Suppressor macrophage treated with lipopolysaccharide for 1 hour (primary cell): ENCODE measurements around the gene C9orf57.
"Not testable (repeated sequence)": the region's sequence is repeated elsewhere in the genome, so short reads cannot be mapped to it uniquely, and the experiment has no call there.

Experiments
- DNase-seq, 3 donors: peaks; one replicate each; pipeline ENCODE4 v3.0.0-alpha.2; 2020 to 2022

C9orf57 gene, protein sequence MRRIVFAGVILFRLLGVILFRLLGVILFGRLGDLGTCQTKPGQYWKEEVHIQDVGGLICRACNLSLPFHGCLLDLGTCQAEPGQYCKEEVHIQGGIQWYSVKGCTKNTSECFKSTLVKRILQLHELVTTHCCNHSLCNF

DNA sequence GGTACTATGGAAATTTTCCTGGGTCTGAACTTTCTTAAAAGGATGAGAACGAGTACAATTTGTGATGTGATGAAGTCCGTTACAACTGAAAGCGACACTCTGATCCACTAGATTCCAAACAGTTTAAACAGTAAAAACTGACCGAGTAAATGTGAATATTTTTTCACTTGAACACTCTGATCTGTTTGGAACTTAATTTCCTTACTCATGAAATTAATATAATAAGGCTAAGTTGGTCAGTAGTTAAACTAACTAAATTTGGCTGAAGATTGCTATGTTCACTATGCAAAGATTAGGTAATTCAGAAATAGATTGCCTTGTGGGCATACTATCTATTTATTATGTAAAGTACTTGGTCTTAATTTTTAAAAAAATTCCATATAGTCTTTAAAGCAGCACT, at the start of gene C9orf57:
Gene C9orf57 (minus strand): TSS at position 101 of the 400 bp plus-strand sequence. CDS start 1,282 bp downstream, outside the sequence.
- no peak for DNase-seq

DNA sequence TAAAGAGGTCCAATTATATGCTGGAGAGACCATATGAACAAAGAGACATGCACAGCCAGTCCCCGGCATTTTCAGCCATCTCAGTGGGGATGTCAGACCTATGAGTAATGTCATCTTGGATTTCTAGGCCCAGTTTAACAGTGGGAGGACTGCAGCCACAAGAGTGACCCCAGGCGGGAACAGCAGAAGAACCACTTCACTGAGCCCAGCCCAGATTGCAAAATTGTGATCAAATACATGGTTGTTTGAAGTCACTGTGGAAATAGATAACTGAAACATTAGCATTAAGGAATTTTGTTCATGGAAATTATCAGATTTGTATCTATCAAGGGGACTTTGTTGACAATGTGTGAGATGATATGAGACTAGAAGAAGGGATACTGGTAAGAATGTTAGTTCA, 42.1 kb upstream of the C9orf57 start:
- DNase-seq = no peak

DNA sequence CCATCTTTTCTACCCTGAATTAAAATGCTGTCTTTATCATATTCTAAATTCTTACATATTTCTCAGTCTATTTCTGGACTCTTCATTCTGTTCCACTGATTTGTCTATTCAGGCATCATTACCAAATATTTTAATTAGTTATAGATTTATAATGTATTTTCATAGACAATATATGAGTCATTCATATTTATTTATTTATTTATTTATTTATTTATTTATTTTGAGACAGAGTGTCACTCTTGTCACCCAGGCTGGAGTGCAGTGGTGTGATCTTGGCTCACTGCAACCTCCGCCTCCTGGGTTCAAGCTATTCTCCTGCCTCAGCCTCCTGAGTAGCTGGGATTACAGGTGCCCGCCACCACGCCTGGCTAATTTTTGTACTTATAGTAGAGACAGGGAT, 35.1 kb upstream of the C9orf57 start:
- not testable (repeated sequence) for DNase-seq

DNA sequence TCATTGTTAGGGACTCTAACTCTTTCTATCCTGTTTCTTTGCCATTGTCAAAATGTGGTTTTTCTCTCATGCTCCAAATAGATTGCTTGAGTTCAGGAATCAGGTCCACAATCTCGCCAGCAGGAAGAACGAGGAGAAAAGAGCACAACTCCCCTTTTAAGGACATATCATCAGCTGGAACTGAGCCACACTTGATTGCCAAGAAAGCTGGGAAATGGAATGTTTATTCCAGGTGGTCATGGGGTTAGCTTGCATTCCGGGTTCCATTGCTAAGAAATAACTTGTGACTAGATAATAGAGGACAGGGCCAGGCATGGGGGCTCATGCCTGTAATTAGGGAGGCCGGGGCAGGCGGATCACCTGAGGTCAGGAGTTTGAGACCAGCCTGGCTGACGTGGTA, 32.4 kb upstream of the C9orf57 start:
- no peak for DNase-seq

DNA sequence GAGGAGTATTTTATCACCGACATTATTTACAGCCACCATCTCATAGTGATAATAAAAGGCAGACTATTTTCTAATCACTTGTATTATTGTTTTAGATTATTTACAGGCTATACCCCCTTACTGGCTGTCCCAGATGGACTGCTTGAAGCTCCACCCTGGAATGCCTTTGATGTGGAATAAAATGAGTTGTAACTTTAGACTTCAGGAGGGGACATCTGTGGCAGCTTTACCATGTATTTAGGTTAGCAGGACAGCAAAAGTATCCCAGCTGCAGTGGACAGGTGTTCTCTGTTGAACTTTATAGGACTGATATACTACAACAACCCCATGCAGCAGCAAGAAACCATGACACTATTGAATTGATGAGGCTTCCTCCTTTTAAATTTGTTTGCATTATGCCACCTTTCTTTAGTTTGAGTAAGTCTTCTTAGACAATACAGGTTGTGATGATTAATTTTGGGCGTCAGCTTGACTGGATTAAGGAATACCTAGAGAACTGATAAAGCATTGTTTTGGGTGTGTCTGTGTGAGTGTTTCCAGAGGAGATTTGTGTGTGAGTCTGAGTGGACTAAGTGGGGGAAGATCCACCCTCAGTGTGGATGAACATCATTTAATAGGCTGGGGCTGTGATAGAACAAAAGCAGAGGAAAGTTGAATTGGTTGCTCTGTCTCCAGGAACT, 29.2 kb upstream of the C9orf57 start:
- DNase-seq = no peak

DNA sequence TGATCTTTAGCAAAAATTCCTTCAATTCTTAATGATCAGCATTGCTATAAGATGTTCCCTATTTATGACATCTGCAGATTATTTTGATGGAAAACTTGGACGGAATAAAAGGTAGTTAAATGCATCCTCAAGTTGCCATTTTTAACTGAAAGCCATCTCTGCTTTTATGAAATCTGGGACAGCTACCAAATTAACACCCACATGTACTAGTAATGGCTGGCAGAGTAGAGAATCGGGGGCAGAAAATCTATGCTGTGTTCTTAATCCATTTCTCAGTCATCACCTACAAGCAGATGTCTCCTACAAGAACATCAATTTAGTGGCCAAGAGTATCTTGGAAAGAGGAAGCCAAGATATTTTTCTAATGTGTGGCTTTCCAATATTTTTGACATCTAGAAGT, 22.1 kb upstream of the C9orf57 start:
- no peak for DNase-seq

DNA sequence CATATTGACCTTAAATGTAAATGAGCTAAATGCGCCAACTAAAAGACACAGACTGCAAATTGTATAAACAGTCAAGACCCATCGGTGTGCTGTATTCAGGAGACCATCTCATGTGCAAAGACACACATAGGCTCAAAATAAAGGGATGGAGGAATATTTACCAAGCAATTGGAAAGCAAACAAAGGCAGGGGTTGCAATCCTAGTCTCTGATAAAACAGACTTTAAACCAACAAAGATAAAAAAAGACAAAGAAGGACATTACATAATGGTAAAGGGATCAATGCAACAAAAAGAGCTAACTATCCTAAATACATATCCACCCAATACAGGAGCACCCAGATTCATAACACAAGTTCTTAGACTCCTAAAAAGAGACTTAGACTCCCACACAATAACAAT, 14.3 kb upstream of the C9orf57 start:
- not testable (repeated sequence) for DNase-seq

DNA sequence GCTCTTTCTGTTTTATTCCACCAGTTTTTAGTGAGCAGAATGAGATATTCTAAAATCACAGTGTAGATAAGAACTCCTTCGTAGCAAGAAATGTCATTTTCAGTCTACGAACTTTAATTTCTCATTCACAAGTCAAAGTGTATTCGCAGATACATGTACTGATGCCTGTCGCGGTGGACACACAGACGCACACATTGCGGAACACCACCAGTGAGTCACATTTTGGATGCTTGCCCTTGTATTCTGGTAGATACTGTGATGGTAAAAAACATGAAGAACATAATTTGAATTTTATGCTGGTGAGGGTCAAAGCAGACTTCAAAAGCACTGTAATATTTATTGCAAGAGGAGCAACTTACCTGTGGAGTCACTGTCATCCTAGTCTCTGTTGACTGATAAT, 4.7 kb upstream of the C9orf57 start:
- no peak for DNase-seq

DNA sequence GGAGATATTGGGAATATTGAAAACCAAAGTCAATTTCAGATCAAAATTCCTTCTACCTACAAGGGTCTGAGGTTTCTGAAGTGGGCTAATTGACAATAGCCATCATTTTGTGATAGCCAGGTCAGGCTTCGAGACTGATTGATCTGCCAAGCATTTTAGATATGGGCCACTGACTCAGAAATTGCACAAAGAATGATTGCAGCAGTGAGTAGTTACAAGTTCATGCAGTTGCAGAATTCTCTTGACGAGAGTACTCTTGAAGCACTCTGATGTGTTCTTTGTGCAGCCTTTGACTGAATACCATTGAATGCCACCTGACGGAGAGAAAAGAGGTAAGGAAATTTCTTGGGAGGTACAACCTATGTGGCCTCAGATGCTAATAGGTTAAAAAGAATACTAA, 8.3 kb downstream of the C9orf57 start:
- DNase-seq = no peak

DNA sequence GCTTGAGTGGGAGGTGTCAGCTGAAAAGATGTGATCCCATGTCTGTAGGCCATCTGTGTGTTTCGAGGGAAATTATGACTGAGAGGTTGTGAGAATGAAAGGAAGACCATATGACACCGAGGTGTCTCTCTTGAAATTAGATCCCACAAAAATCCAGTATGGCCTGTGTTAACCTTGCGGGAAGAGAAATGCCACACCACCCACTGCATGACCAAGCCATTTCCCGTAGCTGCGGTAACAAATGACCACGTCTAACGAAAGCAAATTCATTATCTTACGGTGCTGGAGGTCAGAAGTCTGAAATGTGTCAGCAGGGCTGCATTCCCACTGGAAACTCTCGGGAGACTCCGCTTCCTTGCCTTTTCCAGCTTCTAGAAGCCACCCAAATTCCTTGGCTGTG, 11.6 kb downstream of the C9orf57 start:
- DNase-seq = no peak

DNA sequence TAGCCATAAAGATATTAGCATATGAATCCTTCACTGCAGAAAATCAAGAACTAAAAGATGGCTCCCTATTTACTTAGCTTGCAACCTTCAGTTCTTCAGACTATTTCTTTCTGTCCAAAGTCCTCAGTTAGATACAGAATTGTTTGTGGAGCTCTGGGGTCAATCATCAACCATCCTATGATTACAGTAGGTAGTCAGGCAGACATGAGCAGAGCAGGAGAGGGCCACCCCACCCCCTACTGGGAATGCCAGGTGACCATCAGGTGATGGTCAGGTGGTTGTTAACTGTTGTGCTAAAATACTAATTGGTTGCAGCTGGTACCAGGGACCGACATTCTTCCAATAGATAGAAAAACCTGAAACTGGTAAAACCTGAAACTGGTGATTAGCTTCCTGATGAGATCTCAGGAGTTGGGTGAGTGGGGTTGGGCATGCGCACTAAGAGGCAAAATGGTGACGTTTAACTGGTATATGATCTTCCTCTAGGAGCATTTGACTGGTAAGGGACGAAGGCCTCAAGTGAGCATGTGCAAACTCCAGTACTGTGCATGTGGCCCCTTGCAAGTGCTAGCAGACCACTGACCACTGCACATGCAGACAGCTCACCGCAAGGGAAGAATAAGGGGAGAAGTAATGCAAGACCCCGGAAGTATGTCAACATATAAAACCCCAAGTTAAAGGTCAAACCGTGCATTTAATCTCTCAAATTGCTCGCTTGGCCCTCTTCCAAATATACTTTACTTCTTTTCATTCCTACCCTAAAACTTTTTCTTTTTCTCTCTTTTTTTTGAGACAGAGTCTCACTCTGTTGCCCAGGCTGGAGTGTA, 13.6 kb downstream of the C9orf57 start:
- DNase-seq = no peak

DNA sequence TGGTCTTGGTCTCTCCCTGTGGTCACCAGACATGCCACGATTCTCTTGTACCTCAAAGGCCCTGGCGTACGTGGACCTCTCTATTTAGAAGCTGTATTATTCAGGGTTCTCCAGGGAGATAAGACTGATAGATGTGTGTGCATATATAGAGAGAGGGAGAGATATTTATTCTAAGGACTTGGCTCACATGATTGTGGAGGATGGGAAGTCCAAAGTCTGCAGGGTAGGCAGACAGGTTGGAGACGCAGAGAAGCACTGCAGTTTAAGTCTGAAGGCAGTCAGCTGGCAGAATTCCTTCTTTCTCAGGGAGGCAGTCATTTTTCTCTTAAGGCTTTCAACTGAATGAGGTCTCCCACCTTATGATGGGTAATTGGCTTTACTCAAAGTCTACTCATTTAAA, 16.3 kb downstream of the C9orf57 start:
- DNase-seq = no peak

DNA sequence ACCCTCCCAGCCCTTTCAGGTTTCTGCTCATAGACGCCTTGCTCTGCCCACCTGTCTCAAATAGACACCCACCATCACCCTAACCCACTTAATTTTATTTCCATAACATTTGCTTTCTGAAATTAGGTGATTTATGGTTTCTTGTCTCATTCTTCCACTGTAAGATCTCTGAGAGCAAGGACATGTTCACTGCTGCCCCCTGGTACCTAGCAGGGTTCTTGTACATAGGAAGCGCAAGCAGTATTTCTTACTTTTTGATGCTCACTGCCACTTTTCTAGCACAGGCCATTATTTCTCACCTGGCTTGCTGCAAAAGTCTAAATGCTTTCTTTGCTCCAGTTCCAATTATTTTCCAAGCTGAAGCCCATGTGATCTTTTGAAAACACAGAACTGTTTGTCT, 16.8 kb downstream of the C9orf57 start:
- no peak for DNase-seq

DNA sequence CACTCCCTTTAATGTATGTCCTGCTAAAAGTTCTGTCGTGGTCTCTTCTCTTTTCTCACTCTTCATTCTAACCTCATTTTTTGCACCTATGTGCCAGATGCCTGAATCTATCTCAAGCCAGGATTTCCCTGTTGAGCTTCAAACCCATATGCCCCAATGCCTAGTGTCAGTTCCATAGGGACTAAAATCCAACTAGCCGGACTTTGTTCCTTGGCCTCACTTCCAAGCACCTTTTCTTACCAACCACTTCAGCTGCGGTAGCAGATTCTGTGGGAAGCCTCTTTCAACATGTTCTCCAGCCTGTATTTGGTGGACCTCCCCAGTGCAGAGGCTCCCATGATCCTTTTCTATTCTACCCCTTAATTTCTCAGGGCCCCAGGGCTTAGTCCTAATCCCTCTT, 17.5 kb downstream of the C9orf57 start:
- DNase-seq = no peak

DNA sequence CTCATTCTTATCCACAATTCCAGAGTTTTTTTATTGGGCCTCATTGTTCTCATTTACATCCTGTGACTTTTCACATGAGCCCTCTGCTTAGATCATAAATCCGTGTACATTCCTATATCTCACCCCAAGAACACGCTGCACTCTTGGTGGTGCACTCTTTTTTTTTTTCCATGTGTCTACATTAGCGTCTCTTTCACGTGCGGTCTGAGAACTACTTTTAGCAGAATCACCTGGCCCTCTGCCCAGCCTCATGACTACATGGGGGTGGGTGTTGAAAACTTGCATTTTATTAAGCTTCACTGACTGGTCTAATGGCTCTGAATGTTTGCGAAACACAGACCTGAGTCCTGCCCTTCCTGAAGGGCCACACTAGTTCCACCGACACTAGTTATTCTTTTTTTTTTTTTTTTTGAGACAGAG, 18.6 kb downstream of the C9orf57 start:
- DNase-seq = peak; percentile 13 to 41 (median 23)

DNA sequence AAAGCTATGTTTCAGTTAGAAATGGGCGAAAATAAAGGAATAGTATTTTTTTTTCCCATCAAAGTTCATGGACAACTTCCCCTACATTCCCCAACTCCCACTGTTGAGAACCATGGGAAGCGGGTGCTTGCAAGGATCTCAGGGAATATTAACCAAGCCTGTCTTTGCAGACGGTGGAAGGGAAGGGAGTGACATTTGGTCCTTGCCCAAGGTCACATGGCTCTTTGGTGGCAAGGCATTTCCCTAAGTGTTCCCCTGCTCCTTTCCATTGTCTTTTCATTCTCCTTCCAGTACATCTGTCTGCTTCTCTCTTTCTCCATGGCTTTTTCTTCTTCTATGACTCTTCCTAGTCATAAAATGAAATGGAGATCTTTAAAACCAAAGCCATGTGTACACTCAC, 19.0 kb downstream of the C9orf57 start:
- DNase-seq = no peak

DNA sequence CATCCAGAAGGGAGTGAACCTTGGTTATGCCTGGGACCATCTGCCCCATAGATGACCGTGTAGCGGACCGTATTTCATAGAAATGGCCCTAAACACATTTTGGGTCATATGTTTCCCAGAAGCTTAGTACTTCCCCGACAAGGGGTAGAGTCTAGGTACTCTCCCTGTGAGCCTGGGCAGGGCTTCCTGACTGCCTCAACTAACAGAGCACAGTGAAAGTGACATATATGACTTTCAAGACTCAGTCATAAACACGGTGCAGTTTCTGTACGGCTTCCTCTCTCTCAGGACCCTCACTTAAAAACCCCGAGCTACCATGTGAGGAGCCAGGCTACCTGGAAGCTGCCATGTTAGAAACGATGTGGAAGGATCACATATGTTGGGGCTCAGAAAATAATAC, 20.9 kb downstream of the C9orf57 start:
- DNase-seq = no peak

DNA sequence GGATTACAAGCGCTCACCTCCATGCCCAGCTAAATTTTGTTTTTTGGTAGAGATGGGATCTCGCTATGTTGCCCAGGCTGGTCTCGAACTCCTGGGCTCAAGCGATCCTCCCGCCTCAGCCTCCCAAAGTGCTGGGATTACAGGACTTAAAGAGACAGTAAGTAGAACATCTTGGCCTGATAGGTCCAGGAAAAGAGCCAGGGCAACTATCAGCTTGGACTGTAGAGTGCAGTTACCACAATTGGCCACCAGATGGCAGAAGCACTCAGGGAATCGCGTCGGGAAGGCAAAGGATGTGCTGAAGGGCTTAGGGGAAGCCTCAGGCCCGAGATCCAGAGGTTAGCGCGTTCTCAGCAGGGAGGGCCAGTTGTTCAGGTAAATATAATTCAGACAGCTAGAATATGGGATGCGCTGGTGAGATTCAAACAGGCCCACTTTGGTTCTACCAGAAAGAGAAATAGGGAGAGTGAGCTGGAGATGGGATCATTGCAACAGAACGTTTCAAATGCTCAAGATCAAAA, 21.5 kb downstream of the C9orf57 start:
- DNase-seq = peak; percentile 74 to 84 (median 78)

DNA sequence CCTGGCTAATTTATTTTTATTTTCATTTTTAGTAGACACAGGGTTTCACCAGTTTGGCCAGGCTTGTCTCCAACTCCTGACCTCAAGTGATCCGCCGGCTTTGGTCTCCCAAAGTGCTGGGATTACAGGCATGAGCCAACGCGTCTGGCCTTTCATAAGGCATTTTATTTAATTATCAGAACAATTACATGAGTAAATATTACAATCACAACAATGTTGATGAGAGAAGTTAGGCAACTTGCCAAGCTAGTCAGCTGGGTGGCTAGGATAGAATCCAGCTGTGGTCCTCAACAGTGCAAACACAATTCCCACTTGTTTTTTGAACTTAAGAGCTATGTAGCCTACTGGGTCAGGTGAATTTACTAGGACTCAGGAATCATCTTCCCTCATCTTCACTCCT, 22.0 kb downstream of the C9orf57 start:
- DNase-seq = no peak

DNA sequence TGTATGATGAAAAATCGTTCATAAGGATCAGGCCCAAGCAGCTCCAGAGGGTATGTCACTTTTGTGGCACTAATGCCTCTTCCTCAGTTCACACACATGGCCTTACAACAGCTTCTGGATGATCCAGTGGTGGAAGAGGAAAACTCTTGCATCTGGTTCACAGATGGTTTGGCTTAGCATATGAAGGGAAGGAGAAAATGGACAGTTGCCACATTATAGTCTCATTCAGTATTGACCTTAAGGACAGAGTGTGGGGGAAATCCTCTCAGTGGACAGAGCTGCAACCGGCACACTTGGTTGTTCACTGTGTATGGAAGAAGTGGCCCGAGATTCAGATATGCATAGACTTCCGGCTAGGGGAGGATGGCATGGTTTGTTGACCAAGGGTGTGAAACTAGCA, 22.8 kb downstream of the C9orf57 start:
- no peak for DNase-seq

DNA sequence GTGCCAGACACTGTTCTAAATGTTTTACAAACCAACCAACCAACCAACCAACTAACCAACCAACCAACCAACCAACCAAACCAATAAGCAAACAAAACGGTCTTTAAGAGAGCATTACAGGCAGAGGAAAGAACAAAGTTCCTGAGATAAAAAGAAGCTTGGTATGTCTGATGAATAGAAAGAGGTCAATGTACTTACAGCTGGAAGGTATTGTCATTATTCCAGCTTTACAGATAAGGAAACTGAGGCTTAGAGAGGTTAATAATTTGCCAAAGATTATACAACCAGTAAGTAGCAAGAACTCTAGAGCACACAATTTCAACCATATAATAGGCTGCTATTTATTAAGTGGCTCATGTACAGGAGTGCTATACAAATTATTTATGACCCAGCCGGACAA, 29.6 kb downstream of the C9orf57 start:
- no peak for DNase-seq

DNA sequence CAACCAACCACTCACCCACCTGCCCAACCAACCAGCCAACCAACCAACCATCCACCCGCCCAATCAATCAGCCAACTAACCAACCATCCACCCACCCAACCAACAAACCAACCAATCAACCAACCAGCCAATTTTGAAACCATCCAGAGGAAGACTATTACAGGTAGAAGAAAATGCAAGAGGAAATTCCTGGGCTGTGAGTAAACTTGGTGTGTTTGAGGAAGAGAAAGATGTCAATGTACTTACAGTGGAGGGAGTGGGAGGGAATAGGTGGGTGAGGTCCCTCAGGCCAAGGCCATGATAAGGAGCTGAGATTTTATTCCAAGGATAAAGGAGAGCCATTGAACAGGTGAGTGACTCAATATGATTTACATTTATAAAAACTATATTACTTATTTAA, 30.4 kb downstream of the C9orf57 start:
- DNase-seq = no peak

DNA sequence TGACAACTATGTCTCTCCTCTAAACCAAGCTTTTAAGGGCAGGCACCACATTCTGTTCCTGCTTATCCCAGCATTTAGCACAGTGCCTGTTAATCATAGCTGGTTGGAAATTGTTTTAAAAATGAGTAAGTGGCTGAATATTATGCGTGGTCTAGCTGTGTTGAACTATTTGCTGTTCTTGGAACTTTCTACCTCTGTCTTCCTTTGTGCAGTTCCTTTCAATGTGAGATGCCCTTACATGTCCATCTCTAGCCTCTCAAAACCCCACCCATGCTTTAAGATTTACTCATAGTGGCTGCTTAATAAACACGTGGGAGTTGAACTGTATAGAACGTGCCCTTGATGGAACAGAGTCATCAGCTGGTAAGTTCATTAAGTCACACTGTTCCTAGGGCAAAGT, 34.5 kb downstream of the C9orf57 start:
- peak in 1 of 3 donors; percentile 21 for DNase-seq

DNA sequence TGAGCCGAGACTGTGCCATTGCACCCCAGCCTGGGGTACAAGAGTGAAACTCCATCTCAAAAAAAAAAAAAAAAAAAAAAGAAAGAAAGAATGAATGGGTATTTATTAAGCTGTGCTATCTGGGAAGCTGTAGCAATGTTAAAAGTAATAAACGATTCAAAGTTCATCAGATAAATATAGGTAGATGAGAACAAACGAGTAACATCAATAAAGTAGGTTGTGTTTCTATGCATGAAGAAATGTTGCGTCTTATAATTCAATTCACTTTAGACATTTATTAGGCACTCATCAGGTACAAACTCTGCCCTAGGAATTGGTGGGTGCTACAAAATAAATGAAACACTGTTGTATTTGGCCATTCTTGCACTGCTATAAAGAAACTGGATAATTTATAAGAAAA, 36.8 kb downstream of the C9orf57 start:
- DNase-seq = no peak
